ENCODE data around the gene ZNF727. TPM values are rescaled to one million over a fixed set of nuclear protein-coding genes. Genes with fewer than 3 reads are reported as not detected.
"Not testable (repeated sequence)": the region's sequence is repeated elsewhere in the genome, so short reads cannot be mapped to it uniquely, and the experiment has no call there.

ZNF727 gene
- total RNA-seq, 1 experiment from 2014 or later = not detected

DNA sequence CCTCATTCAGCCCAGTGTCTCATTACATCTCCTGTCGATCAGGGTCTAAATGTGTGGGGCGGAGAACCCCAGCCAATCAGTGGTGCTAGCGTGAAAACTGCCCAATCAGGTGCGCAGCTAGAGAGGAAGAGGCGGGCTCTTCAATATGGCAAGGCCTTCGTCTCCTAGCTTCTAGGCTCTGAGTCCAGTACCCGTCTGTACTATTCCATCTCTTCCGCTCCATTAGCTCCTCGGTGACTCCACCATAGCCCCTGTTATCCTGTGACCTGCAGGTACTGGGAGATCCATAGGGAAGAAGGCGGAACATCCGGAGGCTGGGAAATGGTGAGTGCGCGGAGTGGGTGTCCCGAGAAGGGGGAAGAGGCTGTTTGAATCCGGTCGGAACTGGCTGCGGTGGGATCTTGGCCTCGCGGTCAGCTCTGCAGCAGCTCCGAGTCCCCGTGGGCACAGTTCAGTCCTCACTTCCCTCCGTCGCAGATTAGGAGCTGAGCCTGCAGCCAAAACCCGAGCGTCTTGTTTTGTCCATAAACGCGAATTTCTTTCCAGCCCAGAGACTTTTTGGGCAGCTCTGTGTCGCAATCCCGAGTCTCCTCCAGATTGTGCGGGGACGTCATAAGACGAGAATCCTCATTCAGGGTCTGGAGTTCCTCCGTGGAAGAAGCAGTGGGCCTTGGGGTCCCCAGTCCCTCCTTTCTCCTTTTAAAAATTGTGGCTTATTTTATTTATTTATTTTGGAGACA is at the start of gene ZNF727 (continued):
- TF ChIP-seq, protein P1, sequence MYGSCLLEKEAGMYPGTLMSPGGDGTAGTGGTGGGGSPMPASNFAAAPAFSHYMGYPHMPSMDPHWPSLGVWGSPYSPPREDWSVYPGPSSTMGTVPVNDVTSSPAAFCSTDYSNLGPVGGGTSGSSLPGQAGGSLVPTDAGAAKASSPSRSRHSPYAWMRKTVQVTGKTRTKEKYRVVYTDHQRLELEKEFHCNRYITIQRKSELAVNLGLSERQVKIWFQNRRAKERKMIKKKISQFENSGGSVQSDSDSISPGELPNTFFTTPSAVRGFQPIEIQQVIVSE (CRISPR knock-in tag; IDR thresholded peaks at IDR 0.05; ENCODE audit: borderline replicate concordance) = no peak
- TF ChIP-seq ZNF219 (CRISPR knock-in tag; IDR thresholded peaks at IDR 0.05; ENCODE audit: borderline replicate concordance) = no peak
- no peak for TF ChIP-seq ERG (CRISPR knock-in tag; IDR thresholded peaks at IDR 0.05)

DNA sequence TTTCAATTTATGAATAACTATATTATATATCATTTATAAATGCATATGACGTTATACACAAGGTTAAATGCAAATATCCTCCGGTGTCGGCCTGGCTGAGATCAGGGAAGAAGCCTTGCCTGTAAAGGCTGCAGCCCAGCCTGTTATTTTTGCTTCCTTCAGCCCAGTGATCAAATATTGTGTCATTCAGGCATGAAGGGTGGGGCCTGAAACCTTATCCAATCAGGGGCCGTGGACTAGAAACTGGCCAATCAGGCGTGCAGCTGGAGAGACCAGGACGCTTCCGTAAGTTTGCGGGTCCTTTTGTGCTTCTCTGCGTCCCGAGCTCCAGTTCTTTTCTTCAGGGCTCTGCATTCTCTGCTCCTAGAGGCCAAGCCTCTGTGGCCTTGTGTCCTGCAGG is 46.7 kb upstream of the ZNF727 start, which contains the start of gene ZNF722:
ZNF722 (plus strand) TSS at position 301 of the 400 bp plus-strand sequence. CDS start 113 bp downstream, outside the sequence.
- Mint-ChIP-seq H3K4me3 (no peak within 1 kb of the TSS), H3K27ac (no peak within 1 kb of the TSS), H3K4me1 (no peaks in the 10 kb centered on the region), H3K36me3 (peaks cover 55% of the 10 kb centered on the region), H3K27me3 (ENCODE audit: low read depth) (peaks cover 5% of the 10 kb centered on the region), H3K9me3 (peaks cover 44% of the 10 kb centered on the region)
- no peak for TF ChIP-seq ZNF512 (CRISPR knock-in tag; IDR thresholded peaks at IDR 0.05; ENCODE audit: borderline replicate concordance)
- no peak for TF ChIP-seq SMAD3 (CRISPR knock-in tag; IDR thresholded peaks at IDR 0.05; ENCODE audit: borderline replicate concordance)
- TF ChIP-seq E2F5 (CRISPR knock-in tag; IDR thresholded peaks at IDR 0.05) = no peak
- TF ChIP-seq, protein P2, sequence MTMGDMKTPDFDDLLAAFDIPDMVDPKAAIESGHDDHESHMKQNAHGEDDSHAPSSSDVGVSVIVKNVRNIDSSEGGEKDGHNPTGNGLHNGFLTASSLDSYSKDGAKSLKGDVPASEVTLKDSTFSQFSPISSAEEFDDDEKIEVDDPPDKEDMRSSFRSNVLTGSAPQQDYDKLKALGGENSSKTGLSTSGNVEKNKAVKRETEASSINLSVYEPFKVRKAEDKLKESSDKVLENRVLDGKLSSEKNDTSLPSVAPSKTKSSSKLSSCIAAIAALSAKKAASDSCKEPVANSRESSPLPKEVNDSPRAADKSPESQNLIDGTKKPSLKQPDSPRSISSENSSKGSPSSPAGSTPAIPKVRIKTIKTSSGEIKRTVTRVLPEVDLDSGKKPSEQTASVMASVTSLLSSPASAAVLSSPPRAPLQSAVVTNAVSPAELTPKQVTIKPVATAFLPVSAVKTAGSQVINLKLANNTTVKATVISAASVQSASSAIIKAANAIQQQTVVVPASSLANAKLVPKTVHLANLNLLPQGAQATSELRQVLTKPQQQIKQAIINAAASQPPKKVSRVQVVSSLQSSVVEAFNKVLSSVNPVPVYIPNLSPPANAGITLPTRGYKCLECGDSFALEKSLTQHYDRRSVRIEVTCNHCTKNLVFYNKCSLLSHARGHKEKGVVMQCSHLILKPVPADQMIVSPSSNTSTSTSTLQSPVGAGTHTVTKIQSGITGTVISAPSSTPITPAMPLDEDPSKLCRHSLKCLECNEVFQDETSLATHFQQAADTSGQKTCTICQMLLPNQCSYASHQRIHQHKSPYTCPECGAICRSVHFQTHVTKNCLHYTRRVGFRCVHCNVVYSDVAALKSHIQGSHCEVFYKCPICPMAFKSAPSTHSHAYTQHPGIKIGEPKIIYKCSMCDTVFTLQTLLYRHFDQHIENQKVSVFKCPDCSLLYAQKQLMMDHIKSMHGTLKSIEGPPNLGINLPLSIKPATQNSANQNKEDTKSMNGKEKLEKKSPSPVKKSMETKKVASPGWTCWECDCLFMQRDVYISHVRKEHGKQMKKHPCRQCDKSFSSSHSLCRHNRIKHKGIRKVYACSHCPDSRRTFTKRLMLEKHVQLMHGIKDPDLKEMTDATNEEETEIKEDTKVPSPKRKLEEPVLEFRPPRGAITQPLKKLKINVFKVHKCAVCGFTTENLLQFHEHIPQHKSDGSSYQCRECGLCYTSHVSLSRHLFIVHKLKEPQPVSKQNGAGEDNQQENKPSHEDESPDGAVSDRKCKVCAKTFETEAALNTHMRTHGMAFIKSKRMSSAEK (CRISPR knock-in tag; IDR thresholded peaks at IDR 0.05; ENCODE audit: borderline replicate concordance) = no peak
- TF ChIP-seq ZNF219 (CRISPR knock-in tag; IDR thresholded peaks at IDR 0.05; ENCODE audit: borderline replicate concordance) = no peak
- no peak for TF ChIP-seq ATF3 (CRISPR knock-in tag; conservative IDR thresholded peaks at IDR 0.05)
- ATAC-seq (no peak), DNase-seq (ENCODE audit: low spot score) (no peak)
- ChIA-PET POLR2A (no interaction called here), CTCF (no interaction called here)

- CTCF ChIA-PET; H3K4me1 Mint-ChIP-seq; H3K27me3 Mint-ChIP-seq (ENCODE audit: low read depth); H3K27ac Mint-ChIP-seq; H3K4me3 Mint-ChIP-seq; POLR2A ChIA-PET; DNase-seq (ENCODE audit: low spot score); ATAC-seq: not testable (repeated sequence)
- Mint-ChIP-seq H3K36me3 (peaks cover 51% of the 10 kb centered on the region), H3K9me3 (peaks cover 63% of the 10 kb centered on the region)
Measured at GRCh38 chr7:64015496-64015895, 29.7 kb upstream of the ZNF727 start.

- Mint-ChIP-seq H3K9me3 (peaks cover 76% of the 10 kb centered on the region), H3K4me3 (no peak overlapping the region), H3K27me3 (ENCODE audit: low read depth) (peaks cover 3% of the 10 kb centered on the region), H3K36me3 (peaks cover 67% of the 10 kb centered on the region), H3K4me1 (no peaks in the 10 kb centered on the region), H3K27ac (no peak overlapping the region)
- DNase-seq (ENCODE audit: low spot score) = no peak
- ChIA-PET CTCF (no interaction called here), POLR2A (no interaction called here)
- ATAC-seq = no peak
- no peak for TF ChIP-seq GRHL2 (CRISPR knock-in tag; IDR thresholded peaks at IDR 0.05; ENCODE audit: insufficient replicate concordance, severe bottlenecking)
- no peak for TF ChIP-seq NR1H2 (CRISPR knock-in tag; IDR thresholded peaks at IDR 0.05)
- no peak for TF ChIP-seq FOXK1 (CRISPR knock-in tag; IDR thresholded peaks at IDR 0.05)
- no peak for TF ChIP-seq TCF7 (CRISPR knock-in tag; IDR thresholded peaks at IDR 0.05; ENCODE audit: low read depth)
- TF ChIP-seq ZNF416 (CRISPR knock-in tag; IDR thresholded peaks at IDR 0.05) = no peak
- no peak for TF ChIP-seq USF1 (CRISPR knock-in tag; IDR thresholded peaks at IDR 0.05)
- TF ChIP-seq TP53 (CRISPR knock-in tag; IDR thresholded peaks at IDR 0.05) = no peak
- TF ChIP-seq ZMAT4 (CRISPR knock-in tag; IDR thresholded peaks at IDR 0.05) = no peak
- TF ChIP-seq SP1 (CRISPR knock-in tag; conservative IDR thresholded peaks at IDR 0.05) = no peak
Measured at GRCh38 chr7:64035388-64035787, 9.8 kb upstream of the ZNF727 start.
